Measurements from ENCODE around the gene CCDC174.

Gene CCDC174

GRCh38 chr3:14685179-14685578, 33.6 kb downstream of the CCDC174 start:
- Histone ChIP-seq H3K27ac (no peak overlapping the region), H4K20me1 (ENCODE audit: insufficient read depth) (no peaks in the 10 kb centered on the region), H3K4me3 (IDR thresholded peaks at IDR 0.05; ENCODE audit: insufficient read depth, low read depth, low read length) (no peak overlapping the region), H3K27me3 (ENCODE audit: insufficient read depth, low read depth) (no peaks in the 10 kb centered on the region), H3K79me2 (ENCODE audit: insufficient read depth, low read depth) (no peaks in the 10 kb centered on the region), H3K36me3 (ENCODE audit: insufficient read depth) (no peaks in the 10 kb centered on the region), H3K9ac (no peak overlapping the region), H2AFZ (ENCODE audit: low read depth) (no peak overlapping the region), H3K4me2 (no peak overlapping the region), H3K4me1 (ENCODE audit: low read depth, poor library complexity, severe bottlenecking) (no peaks in the 10 kb centered on the region)
- TF ChIP-seq CTCF (conservative IDR thresholded peaks at IDR 0.05; ENCODE audit: low read depth, low read length): no peak

- Histone ChIP-seq H3K27ac (no peak overlapping the region), H2AFZ (ENCODE audit: low read depth) (no peak overlapping the region), H3K79me2 (ENCODE audit: insufficient read depth, low read depth) (no peaks in the 10 kb centered on the region), H3K27me3 (ENCODE audit: insufficient read depth, low read depth) (no peaks in the 10 kb centered on the region), H4K20me1 (ENCODE audit: insufficient read depth) (no peaks in the 10 kb centered on the region), H3K4me3 (IDR thresholded peaks at IDR 0.05; ENCODE audit: insufficient read depth, low read depth, low read length) (no peak overlapping the region), H3K4me2 (no peak overlapping the region), H3K4me1 (ENCODE audit: low read depth, poor library complexity, severe bottlenecking) (no peaks in the 10 kb centered on the region), H3K36me3 (ENCODE audit: insufficient read depth) (no peaks in the 10 kb centered on the region), H3K9ac (no peak overlapping the region)
- no peak for TF ChIP-seq CTCF (conservative IDR thresholded peaks at IDR 0.05; ENCODE audit: low read depth, low read length)
Measured at GRCh38 chr3:14687360-14687759, 35.8 kb downstream of the CCDC174 start.

- no peak overlapping the region for H3K4me2 ChIP-seq
- no peaks in the 10 kb centered on the region for H3K4me1 ChIP-seq (ENCODE audit: low read depth, poor library complexity, severe bottlenecking)
- TF ChIP-seq CTCF (conservative IDR thresholded peaks at IDR 0.05; ENCODE audit: low read depth, low read length): no peak
Measured at GRCh38 chr3:14688525-14688924, 37.0 kb downstream of the CCDC174 start.

GRCh38 chr3:14689247-14689980, 37.9 kb downstream of the CCDC174 start:
- Histone ChIP-seq H3K4me2 (no peak overlapping the region), H3K27ac (no peak overlapping the region), H3K36me3 (ENCODE audit: insufficient read depth) (no peaks in the 10 kb centered on the region), H3K4me1 (ENCODE audit: low read depth, poor library complexity, severe bottlenecking) (no peaks in the 10 kb centered on the region), H3K79me2 (ENCODE audit: insufficient read depth, low read depth) (no peaks in the 10 kb centered on the region), H4K20me1 (ENCODE audit: insufficient read depth) (no peaks in the 10 kb centered on the region), H3K9ac (no peak overlapping the region), H3K27me3 (ENCODE audit: insufficient read depth, low read depth) (no peaks in the 10 kb centered on the region), H2AFZ (ENCODE audit: low read depth) (no peak overlapping the region), H3K4me3 (IDR thresholded peaks at IDR 0.05; ENCODE audit: insufficient read depth, low read depth, low read length) (no peak overlapping the region)
- TF ChIP-seq CTCF (conservative IDR thresholded peaks at IDR 0.05; ENCODE audit: low read depth, low read length): no peak

More at GRCh38 chr3:14688525-14688924, 37.0 kb downstream of the CCDC174 start:
- Histone ChIP-seq H3K36me3 (ENCODE audit: insufficient read depth) (no peaks in the 10 kb centered on the region), H4K20me1 (ENCODE audit: insufficient read depth) (no peaks in the 10 kb centered on the region), H2AFZ (ENCODE audit: low read depth) (no peak overlapping the region), H3K4me3 (IDR thresholded peaks at IDR 0.05; ENCODE audit: insufficient read depth, low read depth, low read length) (no peak overlapping the region), H3K27ac (no peak overlapping the region), H3K27me3 (ENCODE audit: insufficient read depth, low read depth) (no peaks in the 10 kb centered on the region), H3K79me2 (ENCODE audit: insufficient read depth, low read depth) (no peaks in the 10 kb centered on the region), H3K9ac (no peak overlapping the region)
